ENCODE results near the gene TGM1.

GRCh38 chr14:24233538-24233866 is 29.5 kb downstream of the TGM1 start:
- TF ChIP-seq, protein P1, sequence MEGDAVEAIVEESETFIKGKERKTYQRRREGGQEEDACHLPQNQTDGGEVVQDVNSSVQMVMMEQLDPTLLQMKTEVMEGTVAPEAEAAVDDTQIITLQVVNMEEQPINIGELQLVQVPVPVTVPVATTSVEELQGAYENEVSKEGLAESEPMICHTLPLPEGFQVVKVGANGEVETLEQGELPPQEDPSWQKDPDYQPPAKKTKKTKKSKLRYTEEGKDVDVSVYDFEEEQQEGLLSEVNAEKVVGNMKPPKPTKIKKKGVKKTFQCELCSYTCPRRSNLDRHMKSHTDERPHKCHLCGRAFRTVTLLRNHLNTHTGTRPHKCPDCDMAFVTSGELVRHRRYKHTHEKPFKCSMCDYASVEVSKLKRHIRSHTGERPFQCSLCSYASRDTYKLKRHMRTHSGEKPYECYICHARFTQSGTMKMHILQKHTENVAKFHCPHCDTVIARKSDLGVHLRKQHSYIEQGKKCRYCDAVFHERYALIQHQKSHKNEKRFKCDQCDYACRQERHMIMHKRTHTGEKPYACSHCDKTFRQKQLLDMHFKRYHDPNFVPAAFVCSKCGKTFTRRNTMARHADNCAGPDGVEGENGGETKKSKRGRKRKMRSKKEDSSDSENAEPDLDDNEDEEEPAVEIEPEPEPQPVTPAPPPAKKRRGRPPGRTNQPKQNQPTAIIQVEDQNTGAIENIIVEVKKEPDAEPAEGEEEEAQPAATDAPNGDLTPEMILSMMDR (IDR thresholded peaks at IDR 0.05), result no peak
- no peak for TF ChIP-seq POLR2AphosphoS5 (IDR thresholded peaks at IDR 0.05)
- TF ChIP-seq POLR2A (IDR thresholded peaks at IDR 0.05; ENCODE audit: low read depth), result no peak
